Brain pericyte (primary cell): ENCODE results near the gene LARP1B.
"Not testable (repeated sequence)": the region's sequence is repeated elsewhere in the genome, so short reads cannot be mapped to it uniquely, and the experiment has no call there.

Experiments
- DNase-seq: peaks from one replicate; pipeline ENCODE4 v3.0.0-alpha.2; 2012; ENCODE audit warnings: low read depth, low spot score

The LARP1B gene

GRCh38 chr4:128135391-128135790, 74.3 kb downstream of the LARP1B start:
- no peak for DNase-seq

- no peak for DNase-seq
Observed at GRCh38 chr4:128141866-128142265, 80.8 kb downstream of the LARP1B start.

GRCh38 chr4:128145727-128146126, 84.6 kb downstream of the LARP1B start:
- no peak for DNase-seq

- DNase-seq, result no peak
Observed at GRCh38 chr4:128153800-128154199, 92.7 kb downstream of the LARP1B start.

GRCh38 chr4:128155231-128155855, 94.2 kb downstream of the LARP1B start:
- DNase-seq, result no peak

- DNase-seq, result no peak
Observed at GRCh38 chr4:128155874-128156456, 94.9 kb downstream of the LARP1B start.

GRCh38 chr4:128156472-128156871, 95.4 kb downstream of the LARP1B start:
- DNase-seq, result not testable (repeated sequence)

GRCh38 chr4:128158894-128159293, 97.8 kb downstream of the LARP1B start:
- no peak for DNase-seq

GRCh38 chr4:128159967-128160366, 98.9 kb downstream of the LARP1B start:
- DNase-seq, result peak; percentile 42

- DNase-seq, result no peak
Observed at GRCh38 chr4:128161138-128161537, 100.0 kb downstream of the LARP1B start.

GRCh38 chr4:128162434-128162833, 101.3 kb downstream of the LARP1B start:
- DNase-seq, result no peak

GRCh38 chr4:128163177-128164117, 102.3 kb downstream of the LARP1B start:
- no peak for DNase-seq

- no peak for DNase-seq
Observed at GRCh38 chr4:128166982-128167381, 105.9 kb downstream of the LARP1B start.

GRCh38 chr4:128168701-128169100, 107.6 kb downstream of the LARP1B start:
- DNase-seq, result no peak

GRCh38 chr4:128169245-128169644, 108.1 kb downstream of the LARP1B start:
- DNase-seq, result no peak

GRCh38 chr4:128176643-128177042, 115.5 kb downstream of the LARP1B start:
- DNase-seq, result no peak

- DNase-seq, result no peak
Observed at GRCh38 chr4:128177498-128177897, 116.4 kb downstream of the LARP1B start.

GRCh38 chr4:128186623-128187022, 125.5 kb downstream of the LARP1B start:
- no peak for DNase-seq

GRCh38 chr4:128191115-128191781, 130.1 kb downstream of the LARP1B start:
- peak; percentile 27 for DNase-seq

- no peak for DNase-seq
Observed at GRCh38 chr4:128220286-128221235, 159.4 kb downstream of the LARP1B start.

GRCh38 chr4:128221586-128221985, 160.5 kb downstream of the LARP1B start:
- no peak for DNase-seq
